HFFc6 (cell line): ENCODE measurements around the gene NEU3. TPM values are rescaled to one million over a fixed set of nuclear protein-coding genes. Genes with fewer than 3 reads are reported as not detected.
A peak's percentile ranks its signal among the peaks of the same experiment; 100 is the strongest.
"Not testable (repeated sequence)": the region's sequence is repeated elsewhere in the genome, so short reads cannot be mapped to it uniquely, and the experiment has no call there.

Experiments
- DNase-seq: peaks from one replicate; pipeline ENCODE4 v3.0.0-alpha.2; 2018
- H3K27ac Mint-ChIP-seq: 2 replicates; pipeline ENCODE4 v1.8.0; 2020; ENCODE audit warnings: mild to moderate bottlenecking, mixed read lengths
- H3K27me3 Mint-ChIP-seq: 2 replicates; pipeline ENCODE4 v1.8.0; 2021; ENCODE audit warnings: mild to moderate bottlenecking, moderate library complexity, mixed read lengths; ENCODE audit not compliant: insufficient read depth
- H3K36me3 Mint-ChIP-seq: 2 replicates; pipeline ENCODE4 v1.8.0; 2021; ENCODE audit warnings: low read depth, mixed read lengths
- H3K4me1 Mint-ChIP-seq: 2 replicates; pipeline ENCODE4 v1.8.0; 2020; ENCODE audit warnings: low read depth, mixed read lengths
- H3K4me3 Mint-ChIP-seq: 2 replicates; pipeline ENCODE4 v1.8.0; 2020; ENCODE audit warnings: mild to moderate bottlenecking, moderate library complexity, mixed read lengths
- H3K9me3 Mint-ChIP-seq: 2 replicates; pipeline ENCODE4 v1.8.0; 2020; ENCODE audit warnings: mild to moderate bottlenecking, mixed read lengths
- CTCF ChIP-seq: fragments of 200-600 bp; sonication (generic); IDR thresholded peaks from 2 replicates; pipeline ENCODE4 v1.5.0; 2021; ENCODE audit warnings: antibody characterized with exemption, mild to moderate bottlenecking
- total RNA-seq, 6 experiments: library from RNA; stranded (reverse); fragmentation: NEBNext Ultra II Directional; extraction: Animal tissue kit (Norgen Biotek cat#: 25700); gene quantifications; 2 replicates in 1 of 6; 3 replicates in 5 of 6; pipeline ENCODE4 v1.2.3, GENCODE V29; 2021

Gene NEU3
- total RNA-seq, 6 experiments from 2014 or later, result 7.6 to 8.9 (median 8.4) TPM

DNA sequence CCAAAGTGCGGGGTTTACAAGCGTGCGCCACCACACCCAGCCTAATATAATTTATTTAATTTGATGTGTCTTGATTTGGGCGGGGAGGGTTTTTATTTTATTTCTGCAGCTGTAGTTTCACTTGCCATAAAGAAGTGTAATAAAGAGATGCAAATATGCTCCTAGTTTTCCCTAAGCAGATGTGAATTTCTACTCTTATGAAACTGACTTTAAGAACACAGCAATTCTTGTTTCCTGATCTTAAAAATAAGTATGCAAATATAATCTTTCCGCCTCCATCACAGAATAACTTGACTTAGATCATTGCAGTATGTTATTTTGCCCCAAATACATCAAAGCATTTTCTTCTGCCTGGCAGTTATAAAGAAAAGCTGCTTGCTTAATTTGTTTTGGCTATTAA, 35.3 kb upstream of the NEU3 start:
- H3K27me3 Mint-ChIP-seq, result no peaks in the 10 kb centered on the region; the same call in 1 of the 2 replicates
- H3K4me3 Mint-ChIP-seq, result no peak overlapping the region
- H3K36me3 Mint-ChIP-seq, result peaks cover 16% of the 10 kb centered on the region
- TF ChIP-seq CTCF, result no peak
- H3K9me3 Mint-ChIP-seq, result no peaks in the 10 kb centered on the region
- H3K27ac Mint-ChIP-seq, result no peak overlapping the region
- DNase-seq, result no peak
- H3K4me1 Mint-ChIP-seq, result peaks cover 50% of the 10 kb centered on the region

- H3K4me1 Mint-ChIP-seq, result peaks cover 55% of the 10 kb centered on the region
- no peak overlapping the region for H3K27ac Mint-ChIP-seq
- no peak overlapping the region for H3K4me3 Mint-ChIP-seq
- no peaks in the 10 kb centered on the region; the same call in 1 of the 2 replicates for H3K27me3 Mint-ChIP-seq
- peaks cover 16% of the 10 kb centered on the region for H3K36me3 Mint-ChIP-seq
- TF ChIP-seq CTCF, result no peak
- DNase-seq, result no peak
- H3K9me3 Mint-ChIP-seq, result no peaks in the 10 kb centered on the region
Measured at GRCh38 chr11:74954199-74954598, 34.5 kb upstream of the NEU3 start.

DNA sequence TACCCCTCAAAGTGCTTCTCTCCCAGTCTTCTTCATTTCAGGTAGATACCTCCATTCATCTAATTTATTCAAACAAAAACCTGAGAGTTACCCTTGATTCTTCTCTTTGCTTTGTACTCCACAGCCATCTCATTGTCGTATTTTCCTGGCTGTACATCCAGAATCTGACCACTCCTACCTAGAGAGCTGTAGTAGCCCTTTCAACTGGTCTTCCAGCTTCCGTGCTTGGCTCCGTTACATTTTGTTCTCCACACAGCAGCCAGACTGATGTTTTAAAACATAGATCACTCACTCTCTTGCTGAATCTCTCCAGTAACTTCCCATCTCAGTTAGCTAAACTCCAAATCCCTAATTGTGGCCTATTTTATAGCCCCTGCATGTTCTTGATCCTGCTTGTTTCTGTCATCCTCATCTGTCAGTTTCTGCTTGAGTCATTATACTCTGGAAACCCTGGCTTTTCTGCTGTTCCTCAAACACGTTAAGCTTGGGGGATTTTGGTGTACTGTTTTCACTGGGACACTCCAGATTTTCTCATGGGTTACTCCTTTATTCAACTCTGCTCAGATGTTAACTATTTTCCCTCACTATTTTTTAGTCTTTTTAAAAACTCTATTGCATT, 32.2 kb upstream of the NEU3 start:
- H3K27me3 Mint-ChIP-seq, result no peaks in the 10 kb centered on the region
- H3K36me3 Mint-ChIP-seq, result peaks cover 7% of the 10 kb centered on the region
- no peak for DNase-seq
- H3K9me3 Mint-ChIP-seq, result no peaks in the 10 kb centered on the region
- H3K4me3 Mint-ChIP-seq, result peak overlapping the region; percentile 9; the same call in 1 of the 2 replicates
- TF ChIP-seq CTCF, result no peak
- H3K4me1 Mint-ChIP-seq, result peaks cover 61% of the 10 kb centered on the region
- peak overlapping the region; percentile 59 for H3K27ac Mint-ChIP-seq

GRCh38 chr11:74957937-74958629, 30.6 kb upstream of the NEU3 start:
- H3K4me3 Mint-ChIP-seq, result no peak overlapping the region
- peaks cover 55% of the 10 kb centered on the region for H3K4me1 Mint-ChIP-seq
- no peaks in the 10 kb centered on the region for H3K9me3 Mint-ChIP-seq
- no peak for TF ChIP-seq CTCF
- H3K27ac Mint-ChIP-seq, result peak overlapping the region; percentile 51
- no peaks in the 10 kb centered on the region for H3K27me3 Mint-ChIP-seq
- DNase-seq, result no peak
- peaks cover 7% of the 10 kb centered on the region for H3K36me3 Mint-ChIP-seq

DNA sequence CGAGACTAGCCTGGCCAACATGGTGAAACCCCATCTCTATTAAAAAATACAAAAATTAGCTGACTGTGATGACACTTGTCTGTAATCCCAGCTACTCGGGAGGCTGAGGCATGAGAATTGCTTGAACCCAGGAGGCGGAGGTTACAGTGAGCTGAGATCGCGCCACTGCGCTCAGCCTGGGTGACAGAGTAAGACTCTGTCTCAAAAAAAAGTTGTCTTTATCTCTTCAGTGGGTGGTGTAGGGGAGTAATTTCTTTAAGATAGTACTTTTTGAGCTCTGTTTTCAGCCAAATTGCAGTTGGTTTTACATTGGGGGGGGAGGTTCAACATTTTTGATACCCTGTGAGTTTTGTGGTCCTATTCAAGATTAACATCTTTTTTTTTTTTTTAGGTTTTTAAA, 28.6 kb upstream of the NEU3 start:
- H3K9me3 Mint-ChIP-seq, H3K27me3 Mint-ChIP-seq, DNase-seq, H3K4me3 Mint-ChIP-seq, H3K36me3 Mint-ChIP-seq: not testable (repeated sequence)
- H3K4me1 Mint-ChIP-seq, result peaks cover 67% of the 10 kb centered on the region
- H3K27ac Mint-ChIP-seq, result peak overlapping the region; percentile 49; the same call in 1 of the 2 replicates

GRCh38 chr11:74966651-74967050, 22.1 kb upstream of the NEU3 start:
- no peak for DNase-seq
- Mint-ChIP-seq H3K4me3 (no peak overlapping the region), H3K4me1 (peaks cover 17% of the 10 kb centered on the region; the same call in 1 of the 2 replicates), H3K27me3 (no peaks in the 10 kb centered on the region), H3K9me3 (no peaks in the 10 kb centered on the region), H3K36me3 (peaks cover 13% of the 10 kb centered on the region), H3K27ac (no peak overlapping the region; the same call in 1 of the 2 replicates)
- TF ChIP-seq CTCF, result no peak
